MCF 10A (cell line): Measurements from ENCODE around the gene PEBP1. TPM values are rescaled to one million over a fixed set of nuclear protein-coding genes. Genes with fewer than 3 reads are reported as not detected.

ENCODE experiments used
- BruUV-seq: library from RNA; stranded (reverse); fragments of 400-500 nt; replicated peaks from 2 replicates; lab custom pipeline; 2021; lab: Mats Ljungman, UMichigan
- CTCF ChIA-PET: fragments of 300-600 bp; sonication (Branson Sonifier 250); formaldehyde crosslinking; extraction: SDS; loops from one replicate; lab custom pipeline; 2021; ENCODE audit warnings: antibody characterized with exemption, inconsistent platforms; lab: Yijun Ruan, JAX
- POLR2A ChIA-PET: fragments of 300-600, 350-650 bp; sonication (Branson Sonifier 250); formaldehyde crosslinking; extraction: SDS; loops from one replicate; lab custom pipeline; 2020; ENCODE audit warnings: antibody characterized with exemption, inconsistent platforms; lab: Yijun Ruan, JAX
- DNase-seq: peaks from one replicate; pipeline ENCODE4 v3.0.0-alpha.2; 2018; ENCODE audit not compliant: unreplicated experiment
- H3K27ac Mint-ChIP-seq: one replicate; pipeline ENCODE4 v1.8.0; 2022; ENCODE audit warnings: mild to moderate bottlenecking, low read depth, mixed read lengths; ENCODE audit not compliant: unreplicated experiment
- H3K27me3 Mint-ChIP-seq: one replicate; pipeline ENCODE4 v1.8.0; 2022; ENCODE audit warnings: mixed read lengths; ENCODE audit not compliant: insufficient read depth, unreplicated experiment
- H3K36me3 Mint-ChIP-seq: one replicate; pipeline ENCODE4 v1.8.0; 2022; ENCODE audit warnings: mild to moderate bottlenecking, moderate library complexity, mixed read lengths; ENCODE audit not compliant: insufficient read depth, unreplicated experiment
- H3K4me1 Mint-ChIP-seq: one replicate; pipeline ENCODE4 v1.8.0; 2022; ENCODE audit warnings: mixed read lengths; ENCODE audit not compliant: insufficient read depth, unreplicated experiment
- H3K4me3 Mint-ChIP-seq: one replicate; pipeline ENCODE4 v1.8.0; 2022; ENCODE audit warnings: mild to moderate bottlenecking, moderate library complexity, mixed read lengths; ENCODE audit not compliant: unreplicated experiment
- H3K9me3 Mint-ChIP-seq: one replicate; pipeline ENCODE4 v1.8.0; 2022; ENCODE audit warnings: mixed read lengths; ENCODE audit not compliant: unreplicated experiment
- intact Hi-C: fragments of 100-400 bp; cut with micrococcal nuclease; formaldehyde crosslinking; loops from 2 replicates; pipeline ENCODE4 v1.14.1; 2022
- total RNA-seq: library from RNA; stranded (reverse); gene quantifications from 2 replicates; pipeline ENCODE4 v1.2.3, GENCODE V29; 2022
- TF ChIP-seq, protein P1 (sequence below): fragments of 200-600 bp; IDR thresholded peaks from one replicate; pipeline ENCODE4 v1.8.0; 2022; ENCODE audit warnings: antibody characterized with exemption, mild to moderate bottlenecking; ENCODE audit not compliant: unreplicated experiment

PEBP1 gene
- total RNA-seq, 1 experiment from 2014 or later, result 117 TPM

GRCh38 chr12:118145798-118146156 is 9.9 kb downstream of the PEBP1 start:
- CTCF ChIA-PET, result interaction anchor here (1.3 to 1.4 kb wide), 2 partner anchors 10 to 270 kb away, joined by 3 to 4 read pairs; partner anchors contain the start of gene PEBP1
- Mint-ChIP-seq H3K9me3 (no peaks in the 10 kb centered on the region), H3K27ac (no peak overlapping the region), H3K4me1 (peaks cover 5% of the 10 kb centered on the region), H3K27me3 (no peaks in the 10 kb centered on the region), H3K36me3 (peaks cover 95% of the 10 kb centered on the region), H3K4me3 (no peak overlapping the region)
- no TSS peak for BruUV-seq
- POLR2A ChIA-PET, result no interaction called here
- intact Hi-C loops, result no loop called here
- TF ChIP-seq, protein P1, sequence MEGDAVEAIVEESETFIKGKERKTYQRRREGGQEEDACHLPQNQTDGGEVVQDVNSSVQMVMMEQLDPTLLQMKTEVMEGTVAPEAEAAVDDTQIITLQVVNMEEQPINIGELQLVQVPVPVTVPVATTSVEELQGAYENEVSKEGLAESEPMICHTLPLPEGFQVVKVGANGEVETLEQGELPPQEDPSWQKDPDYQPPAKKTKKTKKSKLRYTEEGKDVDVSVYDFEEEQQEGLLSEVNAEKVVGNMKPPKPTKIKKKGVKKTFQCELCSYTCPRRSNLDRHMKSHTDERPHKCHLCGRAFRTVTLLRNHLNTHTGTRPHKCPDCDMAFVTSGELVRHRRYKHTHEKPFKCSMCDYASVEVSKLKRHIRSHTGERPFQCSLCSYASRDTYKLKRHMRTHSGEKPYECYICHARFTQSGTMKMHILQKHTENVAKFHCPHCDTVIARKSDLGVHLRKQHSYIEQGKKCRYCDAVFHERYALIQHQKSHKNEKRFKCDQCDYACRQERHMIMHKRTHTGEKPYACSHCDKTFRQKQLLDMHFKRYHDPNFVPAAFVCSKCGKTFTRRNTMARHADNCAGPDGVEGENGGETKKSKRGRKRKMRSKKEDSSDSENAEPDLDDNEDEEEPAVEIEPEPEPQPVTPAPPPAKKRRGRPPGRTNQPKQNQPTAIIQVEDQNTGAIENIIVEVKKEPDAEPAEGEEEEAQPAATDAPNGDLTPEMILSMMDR, result no peak
- DNase-seq, result no peak

- no peaks in the 10 kb centered on the region for H3K9me3 Mint-ChIP-seq
- H3K4me1 Mint-ChIP-seq, result peaks cover under 1% of the 10 kb centered on the region
- DNase-seq, result no peak
- TF ChIP-seq, protein P1, result no peak
- H3K27ac Mint-ChIP-seq, result no peak overlapping the region
- CTCF ChIA-PET, result interaction anchor here (0.6 to 1.9 kb wide), 2 partner anchors 10 to 1531 kb away, joined by 3 to 9 read pairs; no protein-coding TSS in a partner anchor
- POLR2A ChIA-PET, result interaction anchor here (0.8 to 1.5 kb wide), 2 partner anchors 9 to 12 kb away, joined by 3 to 7 read pairs; partner anchors contain the start of gene PEBP1
- H3K4me3 Mint-ChIP-seq, result no peak overlapping the region
- H3K36me3 Mint-ChIP-seq, result peaks cover 77% of the 10 kb centered on the region
- H3K27me3 Mint-ChIP-seq, result no peaks in the 10 kb centered on the region
- intact Hi-C loops, result no loop called here
- no TSS peak for BruUV-seq
Measured at GRCh38 chr12:118148287-118148686, 12.4 kb downstream of the PEBP1 start.

DNA sequence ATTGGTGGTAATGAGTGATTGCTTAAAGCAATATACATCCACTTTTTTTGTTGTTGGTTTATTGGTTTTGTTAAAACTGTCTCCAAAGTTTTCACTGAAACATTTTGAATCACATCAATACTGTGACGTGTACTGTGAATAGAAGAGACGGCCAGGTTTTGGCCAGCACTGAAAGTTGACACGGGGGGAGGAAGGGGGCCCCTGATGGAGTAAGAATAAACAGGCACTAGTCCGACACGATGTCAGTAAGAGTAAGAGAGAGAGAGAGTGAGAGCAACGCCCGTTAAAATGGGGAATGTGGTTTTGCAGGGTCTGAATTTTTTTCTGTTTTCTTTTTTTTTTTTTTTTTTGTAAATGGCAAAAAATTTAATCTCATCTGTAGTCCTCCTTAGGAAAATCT is 14.7 kb downstream of the PEBP1 start:
- Mint-ChIP-seq H3K4me3 (no peak overlapping the region), H3K27ac (no peak overlapping the region), H3K36me3 (peaks cover 53% of the 10 kb centered on the region), H3K27me3 (no peaks in the 10 kb centered on the region), H3K9me3 (no peaks in the 10 kb centered on the region), H3K4me1 (no peaks in the 10 kb centered on the region)
- TF ChIP-seq, protein P1, result no peak
- DNase-seq, result no peak
- BruUV-seq, result no TSS peak
- intact Hi-C loops, result no loop called here
- ChIA-PET POLR2A (interaction anchor here (1.2 to 2.0 kb wide), 2 partner anchors 13 to 15 kb away, joined by 3 to 7 read pairs; partner anchors contain the start of gene PEBP1), CTCF (interaction anchor here (0.5 to 1.9 kb wide), 5 partner anchors 9 to 225 kb away, joined by 4 to 11 read pairs (median 4); no protein-coding TSS in a partner anchor)

DNA sequence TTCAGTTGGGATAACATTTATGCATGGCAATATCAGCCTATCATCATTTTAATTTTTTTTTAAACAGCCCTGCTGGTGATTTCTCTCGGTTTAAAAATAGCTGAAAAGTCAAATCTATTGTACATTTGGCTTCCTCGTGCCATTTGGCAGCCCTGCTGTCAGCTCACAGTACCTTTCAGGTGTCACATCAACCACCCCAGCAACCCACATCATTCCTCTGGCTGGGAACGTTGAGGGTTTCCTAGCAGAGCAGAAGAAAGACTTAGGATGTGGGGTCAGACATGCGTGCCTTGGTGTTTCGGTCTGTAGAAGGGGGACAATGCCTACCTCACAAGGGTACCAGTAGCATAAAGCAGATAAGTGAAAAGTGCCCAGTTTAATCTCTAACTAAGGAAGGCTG is 15.8 kb downstream of the PEBP1 start:
- DNase-seq, result no peak
- H3K4me3 Mint-ChIP-seq, result no peak overlapping the region
- no peaks in the 10 kb centered on the region for H3K9me3 Mint-ChIP-seq
- no peak overlapping the region for H3K27ac Mint-ChIP-seq
- POLR2A ChIA-PET, result interaction anchor here (2.0 kb wide), 1 partner anchor 16 kb away, joined by 7 read pairs; the partner anchor contains the start of gene PEBP1
- CTCF ChIA-PET, result interaction anchor here (0.5 to 1.8 kb wide), 5 partner anchors 14 to 225 kb away, joined by 3 to 6 read pairs (median 4); no protein-coding TSS in a partner anchor
- H3K4me1 Mint-ChIP-seq, result no peaks in the 10 kb centered on the region
- peaks cover 43% of the 10 kb centered on the region for H3K36me3 Mint-ChIP-seq
- BruUV-seq, result no TSS peak
- TF ChIP-seq, protein P1, result no peak
- no peaks in the 10 kb centered on the region for H3K27me3 Mint-ChIP-seq
- intact Hi-C loops, result no loop called here
